HepG2 (cell line): Measurements from ENCODE around the gene HILPDA. TPM values are rescaled to one million over a fixed set of nuclear protein-coding genes. Genes with fewer than 3 reads are reported as not detected.

ENCODE experiments used
- ATAC-seq: fragments of 200-7000 bp; cut with Tn5 transposase; 3 replicates; pipeline ENCODE4 v1.9.1; 2020; ENCODE audit warnings: mild to moderate bottlenecking, moderate library complexity
- BruUV-seq: library from RNA; stranded (reverse); fragments of 400-500 nt; replicated peaks from 2 replicates; lab custom pipeline; 2021; lab: Mats Ljungman, UMichigan
- CTCF ChIA-PET: fragments of 300-600 bp; formaldehyde crosslinking; extraction: SDS; loops from one replicate; lab custom pipeline; 2021; ENCODE audit warnings: low total read pairs, inconsistent platforms, low intra/inter-chr PET ratio; lab: Yijun Ruan, JAX
- POLR2A ChIA-PET: fragments of 350-600 bp; sonication (Branson Sonifier 250); formaldehyde crosslinking; loops from one replicate; lab custom pipeline; 2020; ENCODE audit warnings: antibody characterized with exemption, inconsistent platforms; lab: Yijun Ruan, JAX
- DNase-seq: peaks from one replicate; pipeline ENCODE4 v3.0.0-alpha.2; 2015; ENCODE audit warnings: low spot score
- FAIRE-seq: peaks from 3 replicates; lab custom pipeline; 2011; peaks lifted over from hg19 to GRCh38; lab: Jason Lieb, UNC
- H2AFZ ChIP-seq: one replicate; pipeline ENCODE4 v1.6.1; 2011; ENCODE audit warnings: low read length, inconsistent platforms
- H3K27ac ChIP-seq: fragments of 300-600 bp; 3 replicates; pipeline ENCODE4 v1.8.0; 2011; ENCODE audit warnings: mixed run types, mild to moderate bottlenecking, mixed read lengths, low read length, inconsistent platforms; ENCODE audit not compliant: insufficient read depth; ENCODE audit errors: extremely low read length
- H3K27me3 ChIP-seq, 2 experiments: fragments of 200-600 bp in 1 of 2; 2 replicates in 1 of 2; 3 replicates in 1 of 2; pipeline versions ENCODE4 v1.6.0 to v1.8.0; 2011; ENCODE audit warnings: low read length in 2 of 2, mild to moderate bottlenecking in 2 of 2, moderate library complexity in 2 of 2, inconsistent platforms in 1 of 2; ENCODE audit not compliant: insufficient read depth in 2 of 2, control insufficient read depth in 1 of 2
- H3K36me3 ChIP-seq, 2 experiments: fragments of 200-600 bp in 1 of 2; replicated peaks in 1 of 2; 2 replicates in 1 of 2; 3 replicates in 1 of 2; pipeline versions ENCODE4 v1.5.1 to v1.8.0; 2011; ENCODE audit warnings: low read length in 2 of 2, inconsistent platforms in 1 of 2; ENCODE audit not compliant: insufficient read depth in 2 of 2, control insufficient read depth in 1 of 2
- H3K4me1 ChIP-seq: 2 replicates; pipeline ENCODE4 v1.5.1; 2012; ENCODE audit warnings: low read length, inconsistent platforms; ENCODE audit not compliant: insufficient read depth
- H3K4me2 ChIP-seq: 2 replicates; pipeline ENCODE4 v1.6.0; 2011; ENCODE audit warnings: low read depth, low read length, inconsistent platforms
- H3K4me3 ChIP-seq, 3 experiments: fragments of 200-600 bp in 1 of 3; sonication (generic), shearing (Covaris generic) in 1 of 3; replicated peaks in 1 of 3; 2 replicates each; pipeline ENCODE4 v1.5.1; 2011 to 2016; ENCODE audit warnings: low read length in 3 of 3, inconsistent platforms in 2 of 3, low read depth in 2 of 3, mild to moderate bottlenecking in 2 of 3, control low read depth in 1 of 3, mixed read lengths in 1 of 3; ENCODE audit not compliant: insufficient read depth in 1 of 3
- H3K79me2 ChIP-seq: one replicate; pipeline ENCODE4 v1.6.1; 2011; ENCODE audit warnings: low read length, inconsistent platforms; ENCODE audit not compliant: insufficient read depth
- H3K9ac ChIP-seq: 2 replicates; pipeline ENCODE4 v1.6.0; 2011; ENCODE audit warnings: mild to moderate bottlenecking, low read depth, low read length, inconsistent platforms; ENCODE audit not compliant: insufficient read depth
- H3K9me3 ChIP-seq: 2 replicates; pipeline ENCODE4 v1.5.1; 2012; ENCODE audit warnings: mild to moderate bottlenecking, low read length
- H4K20me1 ChIP-seq: 2 replicates; pipeline ENCODE4 v1.6.0; 2011; ENCODE audit warnings: inconsistent platforms, mild to moderate bottlenecking, low read length, moderate library complexity; ENCODE audit not compliant: insufficient read depth
- CREM ChIP-seq, 2 experiments: sonication (generic) in 1 of 2; formaldehyde crosslinking in 1 of 2; IDR thresholded peaks; 2 replicates each; pipeline versions ENCODE4 v1.4.0 to v1.6.1; 2016 to 2020; ENCODE audit warnings: antibody characterized with exemption in 1 of 2, mild to moderate bottlenecking in 1 of 2, missing genetic modification reagents in 1 of 2
- FOSL2 ChIP-seq: sonication (generic); formaldehyde crosslinking; IDR thresholded peaks from 2 replicates; pipeline ENCODE4 v1.4.0; 2020; ENCODE audit warnings: missing genetic modification reagents
- HES4 ChIP-seq: sonication (generic); formaldehyde crosslinking; IDR thresholded peaks from 2 replicates; pipeline ENCODE4 v1.9.0; 2021; ENCODE audit warnings: mild to moderate bottlenecking, missing genetic modification reagents, borderline replicate concordance
- JUND ChIP-seq: sonication (generic); formaldehyde crosslinking; IDR thresholded peaks from 2 replicates; pipeline ENCODE4 v1.8.0; 2022; ENCODE audit warnings: mild to moderate bottlenecking, missing genetic modification reagents
- KLF12 ChIP-seq: sonication (generic); formaldehyde crosslinking; IDR thresholded peaks from 2 replicates; pipeline ENCODE4 v1.4.0; 2020; ENCODE audit warnings: missing genetic modification reagents, borderline replicate concordance
- NR3C1 ChIP-seq: sonication (generic); formaldehyde crosslinking; IDR thresholded peaks from 2 replicates; pipeline ENCODE4 v1.4.0; 2020; ENCODE audit warnings: missing genetic modification reagents
- PHF20 ChIP-seq: sonication (generic); formaldehyde crosslinking; IDR thresholded peaks from 2 replicates; pipeline ENCODE4 v1.5.0; 2020; ENCODE audit warnings: mild to moderate bottlenecking, missing genetic modification reagents
- PRMT3 ChIP-seq: sonication (generic); formaldehyde crosslinking; IDR thresholded peaks from 2 replicates; pipeline ENCODE4 v1.8.1; 2022; ENCODE audit warnings: low read depth, mild to moderate bottlenecking, moderate library complexity, missing genetic modification reagents, borderline replicate concordance
- RFX5 ChIP-seq: IDR thresholded peaks from 2 replicates; pipeline ENCODE4 v1.6.1; 2011; ENCODE audit warnings: low read depth, low read length, improper control_type of control experiment
- TCF12 ChIP-seq, 2 experiments: fragments of 450-650 bp in 1 of 2; sonication (generic) in 1 of 2; formaldehyde crosslinking in 1 of 2; IDR thresholded peaks; 2 replicates each; pipeline versions ENCODE4 v1.6.1 to v1.8.0; 2017 to 2022; ENCODE audit warnings: antibody characterized with exemption in 1 of 2, mild to moderate bottlenecking in 1 of 2, missing genetic modification reagents in 1 of 2, moderate library complexity in 1 of 2
- ZNF337 ChIP-seq: sonication (generic); formaldehyde crosslinking; IDR thresholded peaks from 2 replicates; pipeline ENCODE4 v1.5.1; 2020; ENCODE audit warnings: missing genetic modification reagents, low read depth, mild to moderate bottlenecking, borderline replicate concordance
- ZNF34 ChIP-seq: sonication (generic); formaldehyde crosslinking; IDR thresholded peaks from 2 replicates; pipeline ENCODE4 v1.4.0; 2020; ENCODE audit warnings: mild to moderate bottlenecking, missing genetic modification reagents, borderline replicate concordance
- ZNF552 ChIP-seq: sonication (generic); formaldehyde crosslinking; IDR thresholded peaks from 2 replicates; pipeline ENCODE4 v1.9.0; 2022; ENCODE audit warnings: missing genetic modification reagents, mild to moderate bottlenecking, borderline replicate concordance
- ZNF576 ChIP-seq: sonication (generic); formaldehyde crosslinking; IDR thresholded peaks from 2 replicates; pipeline ENCODE4 v1.4.0; 2020; ENCODE audit warnings: mild to moderate bottlenecking, missing genetic modification reagents
- ZNF605 ChIP-seq: sonication (generic); formaldehyde crosslinking; IDR thresholded peaks from 2 replicates; pipeline ENCODE4 v1.8.0; 2022; ENCODE audit warnings: mild to moderate bottlenecking, missing genetic modification reagents
- WGBS: methylation state at CpG from one replicate; pipeline ENCODE4 v1.1.6; 2017; ENCODE audit warnings: low lambda C conversion rate; 5-methylcytosine and 5-hydroxymethylcytosine counted together
- in situ Hi-C: cut with HindIII; loops from 2 replicates; pipeline ENCODE4 v1.10.0; 2017; ENCODE audit warnings: low pct_unique_long_range_greater_than_20kb; ENCODE audit not compliant: extremely low pct_ligation_motif_present
- intact Hi-C: fragments of 100-400 bp; cut with micrococcal nuclease; formaldehyde crosslinking; loops from one replicate; pipeline ENCODE4 v1.10.0; 2022; ENCODE audit not compliant: unreplicated experiment
- polyA plus RNA-seq, 8 experiments: library from polyadenylated mRNA; depleted of rRNA in 3 of 8; stranded (reverse) in 7 of 8; unstranded in 1 of 8; fragments of >200 nt; fragmentation: Illumina TruSeq in 4 of 8; extraction: Trizol in 4 of 8; gene quantifications; 2 replicates each; pipeline versions ENCODE4 v1.2.1 to v1.2.3, GENCODE V29; 2011 to 2016; ENCODE audit warnings: low read depth in 4 of 8, missing spikeins in 1 of 8, mixed read lengths in 1 of 8; ENCODE audit not compliant: insufficient read depth in 1 of 8
- total RNA-seq, 5 experiments: library from RNA; depleted of rRNA; stranded (reverse); fragments of >200 nt; fragmentation: Illumina TruSeq; extraction: Trizol; gene quantifications; 2 replicates each; pipeline ENCODE4 v1.2.3, GENCODE V29; 2016; ENCODE audit warnings: low read depth in 1 of 5
- TF ChIP-seq, protein P1 (sequence below): IDR thresholded peaks from 2 replicates; pipeline ENCODE4 v1.4.0; 2020; ENCODE audit warnings: mild to moderate bottlenecking, missing genetic modification reagents
- TF ChIP-seq, protein P2 (sequence below): sonication (generic); formaldehyde crosslinking; IDR thresholded peaks from 2 replicates; pipeline ENCODE4 v1.8.0; 2022; ENCODE audit warnings: missing genetic modification reagents, mild to moderate bottlenecking, inconsistent platforms, borderline replicate concordance

The HILPDA gene
- total and polyA plus RNA-seq, 2 of the 13 experiments (the other 11 are each of a cell fraction or from before 2014, with no cell fraction given), result 11.1 to 44.0 TPM

DNA sequence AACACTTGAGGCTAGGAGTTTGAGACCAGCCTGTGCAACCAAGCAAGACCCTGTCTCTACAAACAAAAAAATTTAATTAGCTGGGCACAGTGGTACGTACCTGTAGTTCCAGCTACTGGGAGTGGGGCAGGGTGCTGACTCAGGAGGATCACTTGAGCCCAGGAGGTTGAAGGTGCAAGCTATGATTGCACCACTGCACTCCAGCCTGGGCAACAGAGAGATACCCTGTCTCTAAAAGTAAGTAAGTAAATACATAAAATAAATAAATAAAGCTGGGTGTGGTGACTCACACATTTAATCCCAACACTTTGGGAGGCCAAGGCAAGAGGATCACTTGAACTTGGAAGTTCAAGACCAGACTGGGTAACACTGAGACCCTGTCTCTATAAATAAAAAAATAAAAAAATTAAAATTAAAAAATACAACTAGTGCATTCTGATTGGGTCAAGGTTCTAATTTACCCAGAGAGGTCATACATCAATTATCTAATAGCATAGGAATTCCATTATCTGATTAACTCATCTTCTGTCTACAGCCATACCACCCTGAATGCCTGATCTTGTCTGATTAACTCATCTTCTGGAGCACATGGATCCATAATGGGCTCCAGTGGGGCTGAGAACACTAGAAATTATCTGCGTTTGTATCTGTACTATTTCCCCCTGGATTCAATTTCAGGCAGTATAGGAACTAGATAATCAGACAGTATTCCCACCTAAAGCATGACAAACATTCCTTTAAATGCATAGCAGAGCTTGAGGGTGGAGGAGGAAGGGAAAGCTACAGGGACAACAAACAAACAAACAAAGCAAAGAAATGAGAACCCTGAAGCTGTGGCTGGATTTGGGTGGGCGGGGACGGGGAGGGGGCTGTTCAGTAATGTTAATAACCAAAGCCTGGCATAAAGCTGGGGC lies 21.0 kb upstream of the HILPDA start:
- WGBS, result 5% methylated on average over 4 of the region's 4 CpGs
- Histone ChIP-seq H4K20me1 (no peaks in the 10 kb centered on the region), H3K27ac (no peak overlapping the region), H3K4me1 (peaks cover 40% of the 10 kb centered on the region), H3K4me3 (no peak overlapping the region), H3K4me2 (peak overlapping the region; percentile 39; the same call in 1 of the 2 replicates), H3K79me2 (no peaks in the 10 kb centered on the region), H3K36me3 (no peaks in the 10 kb centered on the region), H3K9ac (no peak overlapping the region), H2AFZ (no peak overlapping the region), H3K27me3 (peaks cover 2 to 10% of the 10 kb centered on the region in 2 experiments; a peak in 2 of 5 replicates), H3K9me3 (no peaks in the 10 kb centered on the region)
- DNase-seq, result peak; percentile 59
- ChIA-PET CTCF (interaction anchor here (2.1 kb wide), 1 partner anchor 27 kb away, joined by 7 read pairs; no protein-coding TSS in a partner anchor), POLR2A (interaction anchor here (0.9 to 3.3 kb wide), 7 partner anchors 10 to 43 kb away, joined by 3 to 54 read pairs (median 6); partner anchors contain the start of gene HILPDA)
- no TSS peak for BruUV-seq
- no peak for FAIRE-seq
- in situ Hi-C loops (loop anchor here (25.0 kb wide), 1 partner anchor 453 kb away; no protein-coding TSS in a partner anchor), intact Hi-C loops (no loop called here)
- ATAC-seq, result peak; percentile 60
- TF ChIP-seq, protein P1, sequence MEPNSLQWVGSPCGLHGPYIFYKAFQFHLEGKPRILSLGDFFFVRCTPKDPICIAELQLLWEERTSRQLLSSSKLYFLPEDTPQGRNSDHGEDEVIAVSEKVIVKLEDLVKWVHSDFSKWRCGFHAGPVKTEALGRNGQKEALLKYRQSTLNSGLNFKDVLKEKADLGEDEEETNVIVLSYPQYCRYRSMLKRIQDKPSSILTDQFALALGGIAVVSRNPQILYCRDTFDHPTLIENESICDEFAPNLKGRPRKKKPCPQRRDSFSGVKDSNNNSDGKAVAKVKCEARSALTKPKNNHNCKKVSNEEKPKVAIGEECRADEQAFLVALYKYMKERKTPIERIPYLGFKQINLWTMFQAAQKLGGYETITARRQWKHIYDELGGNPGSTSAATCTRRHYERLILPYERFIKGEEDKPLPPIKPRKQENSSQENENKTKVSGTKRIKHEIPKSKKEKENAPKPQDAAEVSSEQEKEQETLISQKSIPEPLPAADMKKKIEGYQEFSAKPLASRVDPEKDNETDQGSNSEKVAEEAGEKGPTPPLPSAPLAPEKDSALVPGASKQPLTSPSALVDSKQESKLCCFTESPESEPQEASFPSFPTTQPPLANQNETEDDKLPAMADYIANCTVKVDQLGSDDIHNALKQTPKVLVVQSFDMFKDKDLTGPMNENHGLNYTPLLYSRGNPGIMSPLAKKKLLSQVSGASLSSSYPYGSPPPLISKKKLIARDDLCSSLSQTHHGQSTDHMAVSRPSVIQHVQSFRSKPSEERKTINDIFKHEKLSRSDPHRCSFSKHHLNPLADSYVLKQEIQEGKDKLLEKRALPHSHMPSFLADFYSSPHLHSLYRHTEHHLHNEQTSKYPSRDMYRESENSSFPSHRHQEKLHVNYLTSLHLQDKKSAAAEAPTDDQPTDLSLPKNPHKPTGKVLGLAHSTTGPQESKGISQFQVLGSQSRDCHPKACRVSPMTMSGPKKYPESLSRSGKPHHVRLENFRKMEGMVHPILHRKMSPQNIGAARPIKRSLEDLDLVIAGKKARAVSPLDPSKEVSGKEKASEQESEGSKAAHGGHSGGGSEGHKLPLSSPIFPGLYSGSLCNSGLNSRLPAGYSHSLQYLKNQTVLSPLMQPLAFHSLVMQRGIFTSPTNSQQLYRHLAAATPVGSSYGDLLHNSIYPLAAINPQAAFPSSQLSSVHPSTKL (CRISPR knock-in tag), result peak; percentile 53
- TF ChIP-seq ZNF337 (CRISPR knock-in tag), result no peak
- TF ChIP-seq ZNF34 (CRISPR knock-in tag), result no peak
- TF ChIP-seq KLF12 (CRISPR knock-in tag), result no peak
- TF ChIP-seq HES4 (CRISPR knock-in tag), result no peak
- no peak for TF ChIP-seq CREM (IDR thresholded peaks at IDR 0.05)
- TF ChIP-seq CREM (CRISPR knock-in tag; IDR thresholded peaks at IDR 0.05), result no peak
- TF ChIP-seq TCF12 (IDR thresholded peaks at IDR 0.05), result no peak
- TF ChIP-seq TCF12 (CRISPR knock-in tag; IDR thresholded peaks at IDR 0.05), result no peak
- no peak for TF ChIP-seq RFX5
- no peak for TF ChIP-seq NR3C1 (CRISPR knock-in tag)
- TF ChIP-seq ZNF605 (CRISPR knock-in tag), result no peak
- no peak for TF ChIP-seq ZNF552 (CRISPR knock-in tag)
- peak; percentile 86 for TF ChIP-seq FOSL2
- no peak for TF ChIP-seq ZNF576 (CRISPR knock-in tag)
- TF ChIP-seq PRMT3 (CRISPR knock-in tag), result no peak
- TF ChIP-seq JUND (CRISPR knock-in tag), result no peak
- TF ChIP-seq PHF20, result no peak
- TF ChIP-seq, protein P2, sequence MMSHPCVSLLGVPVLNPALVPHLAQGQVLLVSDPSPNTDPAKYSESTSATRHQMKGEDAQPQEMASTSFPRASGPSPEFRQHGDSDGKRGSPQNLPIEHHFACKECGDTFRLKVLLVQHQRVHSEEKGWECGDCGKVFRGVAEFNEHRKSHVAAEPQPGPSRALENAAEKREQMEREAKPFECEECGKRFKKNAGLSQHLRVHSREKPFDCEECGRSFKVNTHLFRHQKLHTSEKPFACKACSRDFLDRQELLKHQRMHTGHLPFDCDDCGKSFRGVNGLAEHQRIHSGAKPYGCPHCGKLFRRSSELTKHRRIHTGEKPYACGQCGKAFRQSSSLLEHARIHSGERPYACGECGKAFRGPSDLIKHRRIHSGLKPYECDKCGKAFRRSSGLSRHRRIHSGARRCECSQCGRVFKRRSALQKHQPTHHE, result no peak
